Mesendoderm (in vitro differentiated cells): ENCODE measurements around the gene YTHDF1.
A peak's percentile ranks its signal among the peaks of the same experiment; 100 is the strongest.

Experiments
- DNase-seq: peaks from one replicate; pipeline ENCODE4 v3.0.0; 2013
- H2AK5ac ChIP-seq: 2 replicates; pipeline ENCODE4 v1.6.1; 2013; ENCODE audit warnings: low read length, inconsistent platforms
- H2BK120ac ChIP-seq: 2 replicates; pipeline ENCODE4 v1.6.1; 2013; ENCODE audit warnings: low read depth, mild to moderate bottlenecking, low read length, moderate library complexity, mixed read lengths
- H2BK15ac ChIP-seq: replicated peaks from 2 replicates; pipeline ENCODE4 v1.6.1; 2013; ENCODE audit warnings: low read depth, mild to moderate bottlenecking, moderate library complexity
- H2BK5ac ChIP-seq: 2 replicates; pipeline ENCODE4 v1.6.1; 2013; ENCODE audit warnings: low read length, inconsistent platforms
- H3K18ac ChIP-seq: 2 replicates; pipeline ENCODE4 v1.6.1; 2013; ENCODE audit warnings: mild to moderate bottlenecking, low read length, mixed read lengths
- H3K23ac ChIP-seq: one replicate; pipeline ENCODE4 v1.6.1; 2013; ENCODE audit warnings: low read length
- H3K27ac ChIP-seq: 2 replicates; pipeline ENCODE4 v1.5.1; 2013; ENCODE audit warnings: low read depth, mild to moderate bottlenecking, inconsistent platforms, low read length, moderate library complexity
- H3K27me3 ChIP-seq: 2 replicates; pipeline ENCODE4 v1.6.1; 2013; ENCODE audit warnings: low read length, control low read depth, mild to moderate bottlenecking, inconsistent platforms; ENCODE audit not compliant: insufficient read depth, poor library complexity
- H3K36me3 ChIP-seq: 2 replicates; pipeline ENCODE4 v1.6.1; 2013; ENCODE audit warnings: low read length, inconsistent platforms; ENCODE audit not compliant: control insufficient read depth, insufficient read depth
- H3K4ac ChIP-seq: one replicate; pipeline ENCODE4 v1.6.1; 2013; ENCODE audit warnings: low read depth, mild to moderate bottlenecking, low read length, moderate library complexity
- H3K4me1 ChIP-seq: 2 replicates; pipeline ENCODE4 v1.6.1; 2013; ENCODE audit warnings: low read depth, low read length, inconsistent platforms; ENCODE audit not compliant: control insufficient read depth
- H3K4me2 ChIP-seq: 2 replicates; pipeline ENCODE4 v1.6.1; 2013; ENCODE audit warnings: low read length
- H3K4me3 ChIP-seq: 2 replicates; pipeline ENCODE4 v1.5.1; 2013; ENCODE audit warnings: mild to moderate bottlenecking, low read length
- H3K56ac ChIP-seq: one replicate; pipeline ENCODE4 v1.6.1; 2013; ENCODE audit warnings: low read length
- H3K79me1 ChIP-seq: 2 replicates; pipeline ENCODE4 v1.6.1; 2013; ENCODE audit warnings: low read length, inconsistent platforms
- H3K79me2 ChIP-seq: 2 replicates; pipeline ENCODE4 v1.6.1; 2013; ENCODE audit warnings: mild to moderate bottlenecking, low read length; ENCODE audit not compliant: control insufficient read depth, insufficient read depth
- H3K9ac ChIP-seq: 2 replicates; pipeline ENCODE4 v1.6.1; 2013; ENCODE audit warnings: low read length, inconsistent platforms
- H4K5ac ChIP-seq: one replicate; pipeline ENCODE4 v1.6.1; 2013; ENCODE audit warnings: low read length
- H4K8ac ChIP-seq: one replicate; pipeline ENCODE4 v1.6.1; 2013; ENCODE audit warnings: low read depth, mild to moderate bottlenecking, control low read depth, low read length, moderate library complexity
- WGBS: extraction: QIAGEN DNeasy Blood & Tissue Kit; methylation state at CpG from one replicate; pipeline ENCODE4 v1.1.7; 2013; ENCODE audit warnings: low lambda C conversion rate, missing lambda C conversion rate; ENCODE audit not compliant: insufficient coverage; ENCODE audit errors: extremely low coverage; 5-methylcytosine and 5-hydroxymethylcytosine counted together

The YTHDF1 gene

DNA sequence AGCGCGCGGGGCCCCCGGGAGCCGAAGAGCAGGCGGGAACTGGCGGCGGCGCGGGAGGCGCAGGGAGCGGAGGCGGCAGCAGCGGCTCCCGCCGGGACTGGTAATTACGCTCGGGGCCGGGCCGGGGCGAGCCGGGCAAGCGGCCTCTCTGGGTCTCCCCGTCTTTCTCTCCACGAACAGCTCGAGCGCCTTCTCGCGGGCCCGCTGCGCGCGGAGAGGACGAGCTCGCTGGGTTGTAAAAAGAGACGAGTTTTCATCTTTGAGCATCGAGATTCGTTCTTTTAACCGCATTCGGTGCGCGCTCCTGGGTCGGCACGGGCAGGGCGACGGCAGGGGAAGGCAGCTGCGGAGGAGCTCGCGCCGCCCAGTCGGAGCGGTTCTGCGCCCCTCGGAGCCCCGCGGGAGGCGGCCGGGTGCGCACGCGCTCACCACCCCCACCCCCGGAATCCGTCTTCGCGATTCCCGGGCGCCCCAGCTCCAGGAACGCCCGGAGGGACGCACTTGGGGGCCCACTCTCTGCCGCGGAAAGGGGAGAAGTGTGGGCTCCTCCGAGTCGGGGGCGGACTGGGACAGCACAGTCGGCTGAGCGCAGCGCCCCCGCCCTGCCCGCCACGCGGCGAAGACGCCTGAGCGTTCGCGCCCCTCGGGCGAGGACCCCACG lies 38.0 kb downstream of the YTHDF1 start:
- Histone ChIP-seq H3K4me2 (no peak overlapping the region), H3K56ac (no peak overlapping the region), H2BK15ac (no peak overlapping the region), H2AK5ac (no peak overlapping the region), H4K5ac (no peak overlapping the region), H3K9ac (no peak overlapping the region), H2BK5ac (no peak overlapping the region), H3K27ac (no peak overlapping the region), H3K79me1 (no peaks in the 10 kb centered on the region), H3K23ac (no peak overlapping the region), H3K18ac (no peak overlapping the region), H3K4me3 (no peak overlapping the region), H3K79me2 (no peaks in the 10 kb centered on the region), H3K4ac (no peak overlapping the region), H3K36me3 (no peaks in the 10 kb centered on the region), H3K27me3 (peaks cover 46% of the 10 kb centered on the region), H4K8ac (no peak overlapping the region), H3K4me1 (no peaks in the 10 kb centered on the region), H2BK120ac (no peak overlapping the region)
- no peak for DNase-seq
- WGBS = no CpG with 5 or more reads among the region's 90 CpGs

DNA sequence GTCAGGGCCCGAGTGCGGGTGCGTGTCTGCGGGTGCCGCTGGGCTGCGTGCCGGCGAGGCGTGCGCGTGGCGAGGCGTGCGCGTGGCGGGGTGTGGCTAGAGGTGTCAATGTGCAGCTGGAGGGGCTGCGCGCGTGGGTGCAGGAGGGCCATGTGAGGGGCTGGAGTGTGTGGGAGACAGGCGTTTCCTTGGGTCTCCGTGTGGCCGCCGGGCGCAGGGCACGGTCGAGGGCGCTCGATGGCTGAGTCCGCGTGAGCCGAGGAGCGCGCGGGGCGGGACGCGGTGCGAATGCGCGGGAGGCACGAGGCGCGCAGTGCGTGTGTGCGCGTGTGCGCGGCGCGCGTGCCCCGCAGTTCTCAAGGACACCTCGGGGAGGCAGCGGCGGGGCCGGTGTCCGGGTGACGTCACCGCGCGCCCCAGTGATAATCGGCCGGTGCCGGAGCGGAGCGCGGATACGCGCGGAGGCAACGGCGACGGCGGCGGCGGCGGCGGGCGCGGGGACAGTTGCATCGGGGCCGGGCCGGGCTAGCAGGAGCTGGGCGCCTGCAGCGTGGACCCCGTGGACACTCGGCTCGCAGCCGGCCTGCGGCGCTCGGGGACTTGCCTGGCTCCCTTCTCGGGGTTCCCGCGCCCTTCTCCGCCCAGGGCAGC lies 38.7 kb downstream of the YTHDF1 start:
- WGBS = no CpG with 5 or more reads among the region's 96 CpGs
- Histone ChIP-seq H3K9ac (no peak overlapping the region), H3K36me3 (no peaks in the 10 kb centered on the region), H3K56ac (no peak overlapping the region), H3K4me2 (no peak overlapping the region), H3K79me2 (no peaks in the 10 kb centered on the region), H2BK15ac (no peak overlapping the region), H3K27ac (no peak overlapping the region), H3K27me3 (peaks cover 46% of the 10 kb centered on the region), H3K4ac (no peak overlapping the region), H3K79me1 (no peaks in the 10 kb centered on the region), H3K23ac (no peak overlapping the region), H4K8ac (no peak overlapping the region), H2AK5ac (no peak overlapping the region), H3K4me1 (no peaks in the 10 kb centered on the region), H4K5ac (no peak overlapping the region), H2BK5ac (no peak overlapping the region), H2BK120ac (no peak overlapping the region), H3K18ac (no peak overlapping the region), H3K4me3 (no peak overlapping the region)
- DNase-seq = peak; percentile 28

DNA sequence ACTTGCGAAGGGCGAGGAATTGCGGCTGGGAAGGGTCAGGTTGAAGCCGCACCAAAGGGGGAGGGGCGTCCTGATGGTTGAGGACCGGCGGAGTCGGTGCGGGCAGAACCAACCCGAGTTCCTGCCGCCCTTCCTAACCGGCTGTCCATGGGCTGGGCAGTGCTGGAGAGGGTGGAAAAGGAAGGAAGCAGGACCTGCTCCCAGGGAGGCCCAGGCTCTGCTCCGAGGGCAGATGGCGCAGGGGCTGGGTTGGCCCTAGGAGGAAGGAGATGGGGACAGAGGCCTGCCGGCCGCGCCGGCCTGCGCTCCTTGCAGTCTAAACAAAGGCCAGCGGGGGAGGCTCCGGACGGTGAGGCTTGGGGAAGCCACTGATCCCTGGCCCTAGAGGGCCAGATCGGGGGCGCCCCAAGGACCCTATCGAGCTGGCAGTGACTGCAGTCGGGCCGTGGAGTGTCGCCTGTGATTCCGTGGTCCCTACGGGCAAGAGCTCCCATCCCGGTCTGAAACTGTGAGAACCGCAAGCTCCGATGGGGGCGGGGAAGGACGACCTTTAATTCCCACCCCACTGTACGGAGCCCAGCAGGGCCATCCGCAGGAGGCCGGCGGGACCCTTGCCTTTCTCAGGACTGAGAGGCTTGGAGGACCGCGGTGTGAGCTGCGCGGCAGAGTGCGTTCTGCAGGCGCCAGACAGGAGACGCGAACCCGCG lies 39.4 kb downstream of the YTHDF1 start:
- Histone ChIP-seq H3K36me3 (no peaks in the 10 kb centered on the region), H3K18ac (no peak overlapping the region), H2BK15ac (no peak overlapping the region), H2BK120ac (no peak overlapping the region), H4K5ac (no peak overlapping the region), H2AK5ac (no peak overlapping the region), H3K79me1 (no peaks in the 10 kb centered on the region), H2BK5ac (no peak overlapping the region), H3K56ac (no peak overlapping the region), H3K4me1 (no peaks in the 10 kb centered on the region), H3K27ac (no peak overlapping the region), H3K9ac (no peak overlapping the region), H3K4me2 (no peak overlapping the region), H3K4ac (no peak overlapping the region), H3K79me2 (no peaks in the 10 kb centered on the region), H3K4me3 (no peak overlapping the region), H4K8ac (no peak overlapping the region), H3K23ac (no peak overlapping the region), H3K27me3 (peaks cover 46% of the 10 kb centered on the region)
- peak; percentile 39 for DNase-seq
- no CpG with 5 or more reads among the region's 49 CpGs for WGBS

DNA sequence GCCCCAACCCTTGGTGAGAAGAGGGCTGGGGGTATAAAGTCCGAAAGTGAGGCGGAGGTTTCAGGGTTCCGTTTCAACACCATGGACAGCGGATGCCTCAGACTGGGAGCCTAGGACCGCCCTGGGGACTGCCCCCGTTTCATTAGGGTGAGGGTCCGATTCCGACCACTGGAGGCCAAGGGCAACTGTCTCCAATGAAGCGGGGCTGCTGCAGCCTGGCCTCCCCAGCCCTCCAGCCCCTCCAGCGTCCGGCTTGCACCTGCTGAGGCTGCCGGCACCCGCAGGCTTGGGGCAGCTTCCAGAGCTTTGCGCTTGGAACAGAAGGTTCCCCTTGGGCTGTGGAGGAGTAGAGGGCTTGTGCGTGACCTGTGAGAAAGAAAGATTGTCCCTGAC lies 39.9 kb downstream of the YTHDF1 start:
- Histone ChIP-seq H2BK120ac (no peak overlapping the region), H3K4me1 (no peaks in the 10 kb centered on the region), H3K18ac (no peak overlapping the region), H3K56ac (no peak overlapping the region), H2BK5ac (no peak overlapping the region), H3K4ac (no peak overlapping the region), H4K8ac (no peak overlapping the region), H4K5ac (no peak overlapping the region), H3K27ac (no peak overlapping the region), H3K79me1 (no peaks in the 10 kb centered on the region), H3K4me3 (no peak overlapping the region), H3K23ac (no peak overlapping the region), H3K79me2 (no peaks in the 10 kb centered on the region), H2AK5ac (no peak overlapping the region), H3K4me2 (no peak overlapping the region), H3K27me3 (peaks cover 46% of the 10 kb centered on the region), H2BK15ac (no peak overlapping the region), H3K36me3 (no peaks in the 10 kb centered on the region), H3K9ac (no peak overlapping the region)
- no CpG with 5 or more reads among the region's 15 CpGs for WGBS
- DNase-seq = no peak

DNA sequence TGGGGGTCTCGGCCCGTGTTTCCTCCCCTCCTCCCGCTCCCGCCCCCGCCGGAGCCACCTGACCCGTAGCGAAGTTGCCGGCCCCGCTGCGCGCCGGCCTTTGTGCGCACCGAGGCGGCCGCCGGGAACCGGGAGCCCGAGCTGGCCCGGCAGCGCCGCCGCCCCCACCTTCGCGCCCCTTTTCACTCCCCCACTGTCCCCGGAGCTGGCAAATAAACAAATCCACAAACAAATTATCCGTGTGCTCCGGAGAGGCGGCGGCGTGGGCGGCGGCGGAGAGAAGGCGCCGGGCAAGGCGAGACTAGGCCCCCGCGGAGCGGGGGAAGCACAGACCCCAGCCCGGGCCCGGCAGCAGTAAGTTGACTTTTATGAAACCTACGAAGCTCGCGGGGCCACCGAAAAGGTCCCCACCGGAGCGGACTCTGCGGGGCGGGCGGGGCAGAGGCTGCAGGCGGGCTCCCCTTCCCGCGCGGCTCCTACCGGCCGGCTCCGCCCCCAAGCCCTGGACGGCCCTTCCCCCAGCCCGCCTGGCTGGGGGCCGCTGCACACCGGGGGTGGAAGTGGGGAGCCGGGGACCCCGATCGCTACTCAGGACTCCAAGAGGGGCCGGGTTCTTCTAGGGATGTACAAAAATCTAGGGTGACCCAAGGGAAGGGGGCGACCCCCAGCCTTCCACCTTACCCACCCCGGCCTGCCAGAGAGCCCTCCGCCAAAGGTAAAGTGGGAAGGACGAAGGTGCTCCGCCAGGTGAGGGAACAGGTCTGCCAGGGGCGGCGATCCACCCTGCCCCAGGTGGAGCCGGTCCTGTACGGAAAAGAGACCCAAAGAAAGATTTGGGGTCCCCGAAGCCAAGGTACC lies 40.7 kb downstream of the YTHDF1 start:
- Histone ChIP-seq H3K79me2 (no peaks in the 10 kb centered on the region), H3K18ac (no peak overlapping the region), H2BK15ac (no peak overlapping the region), H3K4me2 (no peak overlapping the region), H2BK120ac (no peak overlapping the region), H3K56ac (no peak overlapping the region), H3K4me3 (no peak overlapping the region), H2AK5ac (no peak overlapping the region), H3K27me3 (peaks cover 46% of the 10 kb centered on the region), H3K23ac (no peak overlapping the region), H3K4me1 (no peaks in the 10 kb centered on the region), H4K8ac (no peak overlapping the region), H4K5ac (no peak overlapping the region), H3K27ac (no peak overlapping the region), H3K36me3 (no peaks in the 10 kb centered on the region), H3K9ac (no peak overlapping the region), H2BK5ac (no peak overlapping the region), H3K79me1 (no peaks in the 10 kb centered on the region), H3K4ac (no peak overlapping the region)
- DNase-seq = no peak
- no CpG with 5 or more reads among the region's 77 CpGs for WGBS
